Right ventricle myocardium inferior (tissue), 1 donor: ENCODE measurements around the gene LMNB1. TPM values are rescaled to one million over a fixed set of nuclear protein-coding genes. Genes with fewer than 3 reads are reported as not detected.

Experiments used
- ATAC-seq: fragments of 200-7000 bp; cut with Tn5 transposase; one replicate; pipeline ENCODE4 v1.9.1; 2020; ENCODE audit warnings: mild to moderate bottlenecking, moderate library complexity
- DNase-seq: peaks from one replicate; pipeline ENCODE4 v3.0.0; 2021; ENCODE audit errors: missing footprints
- intact Hi-C: fragments of 100-400 bp; cut with DNase I; formaldehyde crosslinking; loops from one replicate; pipeline ENCODE4 v1.11.0; 2022
- total RNA-seq: library from RNA; stranded (reverse); fragmentation: NEBNext Ultra II Directional; extraction: Animal tissue kit (Norgen Biotek cat#: 25700); gene quantifications from one replicate; pipeline ENCODE4 v1.2.1, GENCODE V29; 2021
- donor health status: DM: no; HTN: yes; CAD: no; lungs with severe emphysema.

Gene LMNB1
- total RNA-seq, 1 donor from 2014 or later = 3.7 TPM

GRCh38 chr5:126869005-126869451 lies 92.1 kb downstream of the LMNB1 start:
- intact Hi-C loops = no loop called here
- ATAC-seq = peak; percentile 62
- no peak for DNase-seq

- ATAC-seq = no peak
- DNase-seq = no peak
- intact Hi-C loops = no loop called here
Measured at GRCh38 chr5:126871441-126871840, 94.5 kb downstream of the LMNB1 start.

GRCh38 chr5:126872561-126873354 lies 95.8 kb downstream of the LMNB1 start:
- intact Hi-C loops = no loop called here
- ATAC-seq (no peak), DNase-seq (no peak)

GRCh38 chr5:126875303-126875785 lies 98.4 kb downstream of the LMNB1 start:
- intact Hi-C loops = no loop called here

GRCh38 chr5:126877602-126878001 lies 100.7 kb downstream of the LMNB1 start:
- no peak for ATAC-seq
- intact Hi-C loops = no loop called here
- no peak for DNase-seq

More at GRCh38 chr5:126875303-126875785, 98.4 kb downstream of the LMNB1 start:
- ATAC-seq (peak; percentile 30), DNase-seq (no peak)

- DNase-seq (no peak), ATAC-seq (no peak)
- intact Hi-C loops = no loop called here
Measured at GRCh38 chr5:126878085-126878484, 101.1 kb downstream of the LMNB1 start.

GRCh38 chr5:126878634-126879033 lies 101.7 kb downstream of the LMNB1 start:
- ATAC-seq (no peak), DNase-seq (no peak)
- intact Hi-C loops = no loop called here

- DNase-seq = no peak
- intact Hi-C loops = no loop called here
- ATAC-seq = no peak
Measured at GRCh38 chr5:126881821-126882600, 105.1 kb downstream of the LMNB1 start.

- DNase-seq (no peak), ATAC-seq (no peak)
- intact Hi-C loops = no loop called here
Measured at GRCh38 chr5:126883564-126884245, 106.8 kb downstream of the LMNB1 start.

GRCh38 chr5:126884269-126884819 lies 107.4 kb downstream of the LMNB1 start:
- peak; percentile 68 for ATAC-seq
- intact Hi-C loops = no loop called here
- no peak for DNase-seq

Other genes with a start within 250 kb of the LMNB1 start
- 35.5 TPM for gene ALDH7A1, start 181.9 kb upstream of the LMNB1 start, total RNA-seq
- 27.6 TPM for gene PHAX, start 176.2 kb upstream of the LMNB1 start, total RNA-seq